MCF 10A (cell line): ENCODE measurements around the gene CREBBP. TPM values are rescaled to one million over a fixed set of nuclear protein-coding genes. Genes with fewer than 3 reads are reported as not detected.

Source experiments
- BruUV-seq: library from RNA; stranded (reverse); fragments of 400-500 nt; replicated peaks from 2 replicates; lab custom pipeline; 2021; lab: Mats Ljungman, UMichigan
- CTCF ChIA-PET: fragments of 300-600 bp; sonication (Branson Sonifier 250); formaldehyde crosslinking; extraction: SDS; loops from one replicate; lab custom pipeline; 2021; ENCODE audit warnings: antibody characterized with exemption, inconsistent platforms; lab: Yijun Ruan, JAX
- POLR2A ChIA-PET: fragments of 300-600, 350-650 bp; sonication (Branson Sonifier 250); formaldehyde crosslinking; extraction: SDS; loops from one replicate; lab custom pipeline; 2020; ENCODE audit warnings: antibody characterized with exemption, inconsistent platforms; lab: Yijun Ruan, JAX
- DNase-seq: peaks from one replicate; pipeline ENCODE4 v3.0.0-alpha.2; 2018; ENCODE audit not compliant: unreplicated experiment
- H3K27ac Mint-ChIP-seq: one replicate; pipeline ENCODE4 v1.8.0; 2022; ENCODE audit warnings: mild to moderate bottlenecking, low read depth, mixed read lengths; ENCODE audit not compliant: unreplicated experiment
- H3K27me3 Mint-ChIP-seq: one replicate; pipeline ENCODE4 v1.8.0; 2022; ENCODE audit warnings: mixed read lengths; ENCODE audit not compliant: insufficient read depth, unreplicated experiment
- H3K36me3 Mint-ChIP-seq: one replicate; pipeline ENCODE4 v1.8.0; 2022; ENCODE audit warnings: mild to moderate bottlenecking, moderate library complexity, mixed read lengths; ENCODE audit not compliant: insufficient read depth, unreplicated experiment
- H3K4me1 Mint-ChIP-seq: one replicate; pipeline ENCODE4 v1.8.0; 2022; ENCODE audit warnings: mixed read lengths; ENCODE audit not compliant: insufficient read depth, unreplicated experiment
- H3K4me3 Mint-ChIP-seq: one replicate; pipeline ENCODE4 v1.8.0; 2022; ENCODE audit warnings: mild to moderate bottlenecking, moderate library complexity, mixed read lengths; ENCODE audit not compliant: unreplicated experiment
- H3K9me3 Mint-ChIP-seq: one replicate; pipeline ENCODE4 v1.8.0; 2022; ENCODE audit warnings: mixed read lengths; ENCODE audit not compliant: unreplicated experiment
- CTCF ChIP-seq: fragments of 200-600 bp; IDR thresholded peaks from one replicate; pipeline ENCODE4 v1.8.0; 2022; ENCODE audit warnings: antibody characterized with exemption, mild to moderate bottlenecking; ENCODE audit not compliant: unreplicated experiment
- intact Hi-C: fragments of 100-400 bp; cut with micrococcal nuclease; formaldehyde crosslinking; loops from 2 replicates; pipeline ENCODE4 v1.14.1; 2022
- total RNA-seq: library from RNA; stranded (reverse); gene quantifications from 2 replicates; pipeline ENCODE4 v1.2.3, GENCODE V29; 2022

Gene CREBBP
- total RNA-seq, 1 experiment from 2014 or later = 74.0 TPM

DNA sequence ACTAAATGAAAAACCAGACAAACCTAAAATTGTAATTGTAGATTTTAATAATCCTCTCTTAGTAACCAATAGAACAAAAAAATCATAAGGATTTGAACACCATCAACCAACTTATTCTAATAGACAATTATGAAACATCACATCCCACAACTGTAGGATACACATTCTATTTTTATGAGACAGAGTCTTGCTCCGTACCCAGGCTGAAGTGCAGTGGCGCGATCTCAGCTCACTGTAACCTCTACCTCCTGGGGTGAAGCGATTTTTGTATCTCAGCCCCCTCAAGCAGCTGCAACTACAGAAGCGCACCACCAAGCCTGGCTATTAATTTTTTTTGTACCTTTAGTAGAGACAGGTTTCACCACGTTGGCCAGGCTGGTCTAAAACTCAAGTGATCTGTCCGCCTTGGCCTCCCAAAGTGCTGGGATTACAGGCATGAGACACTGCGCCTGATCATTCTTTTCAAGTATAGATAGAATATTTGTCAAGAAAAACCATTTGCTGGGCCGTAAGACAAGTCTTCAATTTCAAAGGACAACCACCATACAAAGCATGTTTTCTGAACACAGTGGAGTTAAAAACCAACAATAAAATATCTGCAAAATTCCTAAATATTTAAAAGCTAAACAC lies 49.8 kb downstream of the CREBBP start:
- no peak overlapping the region for H3K27ac Mint-ChIP-seq
- H3K36me3 Mint-ChIP-seq = peaks cover 38% of the 10 kb centered on the region
- peaks cover 15% of the 10 kb centered on the region for H3K4me1 Mint-ChIP-seq
- intact Hi-C loops = no loop called here
- POLR2A ChIA-PET = interaction anchor here (0.9 kb wide), 2 partner anchors 8 to 31 kb away, joined by 3 read pairs; no protein-coding TSS in a partner anchor
- no TSS peak for BruUV-seq
- DNase-seq = no peak
- H3K4me3 Mint-ChIP-seq = no peak overlapping the region
- H3K9me3 Mint-ChIP-seq = no peaks in the 10 kb centered on the region
- TF ChIP-seq CTCF = no peak
- CTCF ChIA-PET = no interaction called here
- no peaks in the 10 kb centered on the region for H3K27me3 Mint-ChIP-seq

DNA sequence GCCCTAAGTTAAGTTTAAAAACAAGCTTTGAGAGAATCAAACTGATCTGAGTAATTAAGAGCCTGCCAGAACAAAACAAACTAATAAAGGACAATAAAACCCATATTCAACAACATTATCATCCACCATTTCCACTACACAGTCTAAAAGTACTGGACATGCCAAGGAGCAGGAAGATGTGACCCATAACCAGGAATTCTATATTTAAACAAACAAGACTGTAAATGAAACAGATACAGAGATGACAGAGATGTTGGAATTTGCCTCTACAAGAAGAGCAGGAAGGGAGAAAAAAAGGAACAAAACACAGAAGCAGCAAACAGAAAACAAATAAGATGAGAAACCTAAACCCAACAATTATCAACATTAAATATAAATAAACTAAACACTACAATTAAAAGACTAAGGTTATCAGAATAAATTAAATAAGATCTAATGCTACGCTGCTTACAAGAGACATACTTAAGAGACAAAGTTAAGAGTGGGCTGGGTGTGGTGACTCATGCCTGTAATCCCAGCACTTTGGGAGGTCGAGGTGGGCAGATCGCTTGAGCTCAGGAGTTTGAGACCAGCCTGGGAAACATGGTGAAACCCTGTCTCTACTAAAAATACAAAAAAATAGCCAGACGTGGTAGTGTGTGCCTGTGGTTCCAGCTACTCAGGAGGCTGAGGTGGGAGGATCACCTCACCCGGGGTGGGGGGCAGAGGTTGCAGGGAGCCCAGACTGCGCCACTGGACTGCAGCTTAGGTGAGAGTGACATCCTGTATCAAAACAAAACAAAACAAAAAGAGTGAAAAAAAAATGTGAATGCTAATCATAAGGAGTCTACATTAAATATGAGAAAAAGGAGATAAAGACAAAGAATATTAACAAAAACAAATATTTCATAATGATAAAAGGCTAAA lies 50.6 kb downstream of the CREBBP start:
- Mint-ChIP-seq H3K36me3 (peaks cover 38% of the 10 kb centered on the region), H3K9me3 (no peaks in the 10 kb centered on the region), H3K27ac (no peak overlapping the region), H3K4me1 (peaks cover 23% of the 10 kb centered on the region), H3K27me3 (no peaks in the 10 kb centered on the region), H3K4me3 (no peak overlapping the region)
- ChIA-PET CTCF (no interaction called here), POLR2A (no interaction called here)
- TF ChIP-seq CTCF = no peak
- no TSS peak for BruUV-seq
- no peak for DNase-seq
- intact Hi-C loops = no loop called here

DNA sequence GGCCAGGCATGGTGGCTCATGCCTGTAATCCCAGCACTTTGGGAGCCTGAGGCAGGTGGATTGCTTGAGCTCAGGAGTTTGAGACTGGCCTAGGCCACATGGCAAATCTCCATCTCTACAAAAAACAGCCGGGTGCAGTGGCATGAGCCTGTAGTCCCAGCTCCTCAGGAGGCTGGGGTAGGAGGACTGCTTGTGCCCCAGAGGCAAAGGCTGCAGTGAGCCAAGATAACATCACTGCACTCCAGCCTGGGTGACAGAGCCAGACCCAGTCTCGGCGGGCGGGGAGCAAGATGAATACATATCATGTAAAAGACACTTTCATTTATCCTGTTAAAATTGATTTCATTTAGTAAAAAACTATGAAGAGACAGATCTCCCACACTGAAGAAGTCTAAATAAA lies 54.6 kb downstream of the CREBBP start:
- H3K4me3 Mint-ChIP-seq = no peak overlapping the region
- intact Hi-C loops = no loop called here

More for the DNA sequence above, 54.6 kb downstream of the CREBBP start:
- no TSS peak for BruUV-seq
- H3K36me3 Mint-ChIP-seq = peaks cover 12% of the 10 kb centered on the region
- TF ChIP-seq CTCF = no peak
- H3K4me1 Mint-ChIP-seq = peaks cover 50% of the 10 kb centered on the region
- ChIA-PET CTCF (no interaction called here), POLR2A (no interaction called here)
- H3K27ac Mint-ChIP-seq = no peak overlapping the region
- DNase-seq = no peak
- H3K27me3 Mint-ChIP-seq = no peaks in the 10 kb centered on the region
- H3K9me3 Mint-ChIP-seq = no peaks in the 10 kb centered on the region
